ENCODE measurements around the gene ASCC3.

- TF ChIP-seq EZH2 (IDR thresholded peaks at IDR 0.05; ENCODE audit: borderline replicate concordance, low read depth, low read length, severe bottlenecking) (no peak), CTCF (IDR thresholded peaks at IDR 0.05; ENCODE audit: borderline replicate concordance, extremely low read depth, low read length, poor library complexity, severe bottlenecking) (no peak)
Measured at GRCh38 chr6:100630536-100630935, 250.6 kb downstream of the ASCC3 start.
